SK-N-SH treated with all-trans-retinoic acid at 6 μM for 48 hours (cell line): ENCODE data around the gene PTPRN2.

ENCODE experiments used
- ATAC-seq: fragments of 200-7000 bp; cut with Tn5 transposase; 3 replicates; pipeline ENCODE4 v1.9.1; 2020; ENCODE audit warnings: mild to moderate bottlenecking, moderate library complexity
- CREB5 ChIP-seq: fragments of 250-450 bp; sonication (Bioruptor Pico); IDR thresholded peaks from 2 replicates; pipeline ENCODE4 v1.5.1; 2020; ENCODE audit warnings: low read depth, mild to moderate bottlenecking, moderate library complexity
- CSDC2 ChIP-seq: fragments of 250-450 bp; sonication (Bioruptor Pico); IDR thresholded peaks from 2 replicates; pipeline ENCODE4 v1.5.0; 2020; ENCODE audit warnings: mild to moderate bottlenecking, moderate library complexity
- CSRNP3 ChIP-seq: fragments of 250-450 bp; sonication (Bioruptor Pico); IDR thresholded peaks from 2 replicates; pipeline ENCODE4 v1.5.1; 2021; ENCODE audit warnings: mild to moderate bottlenecking, moderate library complexity
- ESRRG ChIP-seq: fragments of 250-450 bp; sonication (Bioruptor Pico); IDR thresholded peaks from 2 replicates; pipeline ENCODE4 v1.6.1; 2021; ENCODE audit warnings: mild to moderate bottlenecking
- GLIS3 ChIP-seq: fragments of 250-450 bp; sonication (Bioruptor Pico); IDR thresholded peaks from 2 replicates; pipeline ENCODE4 v1.5.0; 2020; ENCODE audit warnings: mild to moderate bottlenecking, moderate library complexity
- ISL1 ChIP-seq: fragments of 250-450 bp; sonication (Bioruptor Pico); IDR thresholded peaks from 2 replicates; pipeline ENCODE4 v2.1.2; 2022; ENCODE audit warnings: mild to moderate bottlenecking, moderate library complexity
- OSR1 ChIP-seq: fragments of 250-450 bp; sonication (Bioruptor Pico); IDR thresholded peaks from 2 replicates; pipeline ENCODE4 v1.8.0; 2022; ENCODE audit warnings: moderate library complexity, mild to moderate bottlenecking, inconsistent platforms
- PATZ1 ChIP-seq: fragments of 250-450 bp; sonication (Bioruptor Pico); IDR thresholded peaks from 2 replicates; pipeline ENCODE4 v1.8.0; 2020; ENCODE audit warnings: mild to moderate bottlenecking, moderate library complexity, borderline replicate concordance
- POU6F1 ChIP-seq: fragments of 250-450 bp; sonication (Bioruptor Pico); IDR thresholded peaks from 2 replicates; pipeline ENCODE4 v1.8.0; 2021; ENCODE audit warnings: low read depth, mild to moderate bottlenecking, moderate library complexity, borderline replicate concordance
- PPARA ChIP-seq: fragments of 250-450 bp; sonication (Bioruptor Pico); IDR thresholded peaks from 2 replicates; pipeline ENCODE4 v1.5.0; 2020; ENCODE audit warnings: mild to moderate bottlenecking, borderline replicate concordance
- RARB ChIP-seq: fragments of 250-450 bp; sonication (Bioruptor Pico); IDR thresholded peaks from 2 replicates; pipeline ENCODE4 v1.8.0; 2021; ENCODE audit warnings: mild to moderate bottlenecking, moderate library complexity
- TOX ChIP-seq: fragments of 250-450 bp; sonication (Bioruptor Pico); IDR thresholded peaks from 2 replicates; pipeline ENCODE4 v1.8.0; 2021; ENCODE audit warnings: mild to moderate bottlenecking, moderate library complexity, borderline replicate concordance
- TSHZ2 ChIP-seq: fragments of 250-450 bp; sonication (Bioruptor Pico); IDR thresholded peaks from 2 replicates; pipeline ENCODE4 v1.5.0; 2020; ENCODE audit warnings: mild to moderate bottlenecking, moderate library complexity
- ZC3H10 ChIP-seq: fragments of 250-450 bp; sonication (Bioruptor Pico); IDR thresholded peaks from 2 replicates; pipeline ENCODE4 v1.5.1; 2021; ENCODE audit warnings: mild to moderate bottlenecking, moderate library complexity
- ZFP3 ChIP-seq: fragments of 250-450 bp; sonication (Bioruptor Pico); IDR thresholded peaks from 2 replicates; pipeline ENCODE4 v1.5.0; 2020; ENCODE audit warnings: mild to moderate bottlenecking, moderate library complexity
- ZFP30 ChIP-seq: fragments of 450-650 bp; formaldehyde crosslinking; IDR thresholded peaks from 2 replicates; pipeline ENCODE4 v1.5.0; 2022; ENCODE audit warnings: mild to moderate bottlenecking, moderate library complexity
- ZNF565 ChIP-seq: fragments of 450-650 bp; formaldehyde crosslinking; conservative IDR thresholded peaks from 2 replicates; pipeline ENCODE4 v1.5.0; 2020; ENCODE audit warnings: low read depth, mild to moderate bottlenecking, moderate library complexity
- ZNF70 ChIP-seq: fragments of 450-650 bp; formaldehyde crosslinking; IDR thresholded peaks from 2 replicates; pipeline ENCODE4 v1.5.0; 2020; ENCODE audit warnings: mild to moderate bottlenecking, moderate library complexity
- ZNF8 ChIP-seq: fragments of 450-650 bp; formaldehyde crosslinking; IDR thresholded peaks from 2 replicates; pipeline ENCODE4 v1.5.0; 2020; ENCODE audit warnings: mild to moderate bottlenecking, moderate library complexity

Gene PTPRN2

GRCh38 chr7:158077151-158077840, 510.3 kb downstream of the PTPRN2 start:
- ATAC-seq = no peak
- TF ChIP-seq PATZ1 (CRISPR knock-in tag) (no peak), TOX (CRISPR knock-in tag) (no peak), ISL1 (CRISPR knock-in tag) (no peak), RARB (CRISPR knock-in tag) (no peak), OSR1 (no peak), TSHZ2 (CRISPR knock-in tag) (no peak), CREB5 (CRISPR knock-in tag) (no peak), ZNF70 (CRISPR knock-in tag) (no peak), ZNF8 (CRISPR knock-in tag) (no peak), CSRNP3 (CRISPR knock-in tag) (no peak)

- TF ChIP-seq TSHZ2 (CRISPR knock-in tag) = no peak
- no peak for TF ChIP-seq ISL1 (CRISPR knock-in tag)
- TF ChIP-seq CSDC2 (CRISPR knock-in tag) = no peak
- TF ChIP-seq GLIS3 (CRISPR knock-in tag) = no peak
- TF ChIP-seq ZC3H10 (CRISPR knock-in tag) = no peak
- no peak for TF ChIP-seq POU6F1 (CRISPR knock-in tag)
- TF ChIP-seq ZNF8 (CRISPR knock-in tag) = no peak
- no peak for TF ChIP-seq ZNF565 (CRISPR knock-in tag)
- no peak for TF ChIP-seq ZFP30 (CRISPR knock-in tag)
- ATAC-seq = no peak
These were observed 511.0 kb downstream of the PTPRN2 start for GRCh38 chr7:158076656-158077055.

- ATAC-seq = no peak
- TF ChIP-seq ZNF70 (CRISPR knock-in tag) = no peak
- no peak for TF ChIP-seq OSR1
- no peak for TF ChIP-seq TOX (CRISPR knock-in tag)
- TF ChIP-seq RARB (CRISPR knock-in tag) = no peak
- no peak for TF ChIP-seq ESRRG
- TF ChIP-seq PPARA = no peak
- no peak for TF ChIP-seq TSHZ2 (CRISPR knock-in tag)
- no peak for TF ChIP-seq CREB5 (CRISPR knock-in tag)
- no peak for TF ChIP-seq ZFP3 (CRISPR knock-in tag)
These were observed 511.4 kb downstream of the PTPRN2 start for GRCh38 chr7:158076215-158076614.
